Femur (tissue), 1 donor: Measurements from ENCODE around the gene CD68.

Experiments used
- DNase-seq: peaks from one replicate; pipeline ENCODE4 v3.0.0-alpha.2; 2017

CD68 gene

DNA sequence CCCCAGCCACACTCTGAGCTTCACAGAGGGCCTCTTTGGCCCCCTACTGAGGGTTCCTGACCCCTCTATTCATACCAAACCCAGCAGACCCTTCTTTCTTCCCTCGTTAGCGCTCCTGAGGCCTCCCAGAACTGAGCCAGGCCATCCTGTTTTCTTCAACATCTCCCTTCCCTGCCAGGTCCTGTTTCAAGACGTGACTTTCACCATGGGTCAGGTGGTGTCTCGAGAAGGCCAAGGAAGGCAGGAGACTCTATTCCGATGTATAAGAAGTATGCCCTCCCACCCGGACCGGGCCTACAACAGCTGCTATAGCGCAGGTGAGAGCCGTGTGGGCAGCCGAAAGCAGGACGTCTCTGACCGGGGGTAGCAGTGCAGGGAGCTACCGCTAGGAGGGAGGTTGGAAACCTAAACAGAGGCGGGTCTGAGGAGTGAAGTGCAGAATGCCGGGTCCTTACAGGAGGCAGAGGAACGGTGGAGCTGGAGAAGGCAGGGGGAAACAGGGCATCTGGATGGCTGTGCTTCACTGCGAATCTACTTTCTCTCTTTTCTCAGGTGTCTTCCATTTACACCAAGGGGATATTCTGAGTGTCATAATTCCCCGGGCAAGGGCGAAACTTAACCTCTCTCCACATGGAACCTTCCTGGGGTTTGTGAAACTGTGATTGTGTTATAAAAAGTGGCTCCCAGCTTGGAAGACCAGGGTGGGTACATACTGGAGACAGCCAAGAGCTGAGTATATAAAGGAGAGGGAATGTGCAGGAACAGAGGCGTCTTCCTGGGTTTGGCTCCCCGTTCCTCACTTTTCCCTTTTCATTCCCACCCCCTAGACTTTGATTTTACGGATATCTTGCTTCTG is 19.0 kb upstream of the CD68 start:
- peak; percentile 75 for DNase-seq

DNA sequence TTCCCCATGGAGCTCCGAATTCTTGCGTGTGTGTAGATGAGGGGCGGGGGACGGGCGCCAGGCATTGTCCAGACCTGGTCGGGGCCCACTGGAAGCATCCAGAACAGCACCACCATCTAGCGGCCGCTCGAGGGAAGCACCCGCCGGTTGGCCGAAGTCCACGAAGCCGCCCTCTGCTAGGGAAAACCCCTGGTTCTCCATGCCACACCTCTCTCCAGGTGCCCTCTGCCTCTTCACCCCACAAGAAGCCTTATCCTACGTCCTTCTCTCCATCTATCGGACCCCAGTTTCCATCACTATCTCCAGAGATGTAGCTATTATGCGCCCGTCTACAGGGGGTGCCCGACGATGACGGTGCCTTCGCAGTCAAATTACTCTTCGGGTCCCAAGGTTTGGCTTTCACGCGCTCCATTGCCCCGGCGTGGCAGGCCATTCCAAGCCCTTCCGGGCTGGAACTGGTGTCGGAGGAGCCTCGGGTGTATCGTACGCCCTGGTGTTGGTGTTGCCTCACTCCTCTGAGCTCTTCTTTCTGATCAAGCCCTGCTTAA is 18.3 kb upstream of the CD68 start:
- DNase-seq, result peak; percentile 95

- peak; percentile 94 for DNase-seq
Measured at GRCh38 chr17:7561589-7562207, 17.7 kb upstream of the CD68 start, which contains the start of gene SENP3. Gene SENP3 (plus strand): TSS chr17:7561919. CDS start chr17:7563077, 1,158 bp downstream.

GRCh38 chr17:7562208-7562605 is 17.2 kb upstream of the CD68 start:
- no peak for DNase-seq

GRCh38 chr17:7563115-7563869 is 16.1 kb upstream of the CD68 start:
- DNase-seq, result no peak

DNA sequence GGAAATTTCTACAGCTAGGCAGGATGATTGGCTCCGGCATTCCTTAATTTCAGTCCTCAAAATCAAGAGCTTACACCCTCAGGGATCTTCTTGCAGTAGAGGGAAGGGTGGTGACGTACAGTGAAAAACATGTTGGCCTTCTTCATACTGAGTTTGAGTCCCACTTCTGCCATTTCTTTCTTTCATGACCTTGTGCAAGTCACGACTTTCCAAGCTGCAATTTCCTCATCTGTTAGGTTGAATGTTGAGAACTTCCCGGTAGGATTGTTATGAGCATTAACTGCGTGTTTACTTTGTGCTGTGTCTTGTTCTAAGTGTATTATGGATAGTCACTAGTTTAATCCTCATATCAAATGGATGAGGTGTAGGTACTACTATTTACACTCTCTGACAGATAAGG is 9.9 kb upstream of the CD68 start:
- DNase-seq, result no peak

DNA sequence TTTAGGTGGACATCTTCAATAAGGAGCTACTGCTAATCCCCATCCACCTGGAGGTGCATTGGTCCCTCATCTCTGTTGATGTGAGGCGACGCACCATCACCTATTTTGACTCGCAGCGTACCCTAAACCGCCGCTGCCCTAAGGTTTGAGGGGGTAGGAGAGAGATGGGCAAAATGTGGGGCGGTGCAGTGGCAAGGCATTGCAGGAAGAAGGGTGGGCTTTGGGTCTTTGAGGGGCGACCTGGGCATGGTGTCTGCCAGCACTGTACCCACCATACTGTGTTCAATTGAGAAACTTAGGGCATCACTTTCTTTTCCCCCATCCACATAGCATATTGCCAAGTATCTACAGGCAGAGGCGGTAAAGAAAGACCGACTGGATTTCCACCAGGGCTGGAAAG is 9.1 kb upstream of the CD68 start:
- DNase-seq, result no peak

GRCh38 chr17:7572338-7572587 is 7.2 kb upstream of the CD68 start:
- DNase-seq, result no peak

- DNase-seq, result peak; percentile 100
Measured at GRCh38 chr17:7572588-7573323, 6.7 kb upstream of the CD68 start.

DNA sequence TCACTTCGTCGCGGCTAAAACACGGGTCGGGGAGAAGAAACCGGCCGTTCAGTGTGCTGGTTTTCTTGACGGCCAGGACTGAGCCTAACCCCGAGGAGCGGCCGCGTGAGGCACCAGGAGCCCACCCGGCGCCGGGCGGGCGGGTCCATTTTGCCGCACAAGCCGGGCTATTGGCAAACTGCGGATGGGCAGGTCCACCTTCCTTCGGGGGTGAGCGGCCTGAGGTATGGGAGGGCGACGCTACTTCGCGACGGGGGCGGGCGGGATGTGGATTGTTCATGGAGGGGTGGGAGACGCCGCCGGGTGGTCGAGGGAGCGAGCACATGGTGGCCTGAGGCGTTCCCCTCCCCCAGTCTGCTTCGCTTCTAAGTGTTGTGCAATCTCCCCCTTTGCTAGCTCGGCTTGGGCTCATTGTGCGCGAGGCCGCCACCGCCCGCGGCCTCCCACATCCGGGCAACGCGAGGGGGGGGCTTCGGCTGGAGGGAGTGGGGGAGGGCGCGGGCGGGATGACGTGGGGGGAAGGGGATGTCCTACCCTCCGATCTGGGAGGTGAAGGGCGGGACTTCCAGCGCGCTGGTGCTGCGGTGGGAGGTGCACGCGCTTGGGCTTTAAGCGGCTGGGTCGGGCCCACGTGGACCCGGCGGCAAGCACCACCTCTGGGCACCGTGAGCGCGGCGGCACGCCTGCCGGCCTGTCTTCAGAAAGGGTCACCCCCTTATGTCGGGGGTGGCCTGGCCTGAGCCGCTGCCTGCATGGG is 5.9 kb upstream of the CD68 start:
- peak; percentile 95 for DNase-seq

DNA sequence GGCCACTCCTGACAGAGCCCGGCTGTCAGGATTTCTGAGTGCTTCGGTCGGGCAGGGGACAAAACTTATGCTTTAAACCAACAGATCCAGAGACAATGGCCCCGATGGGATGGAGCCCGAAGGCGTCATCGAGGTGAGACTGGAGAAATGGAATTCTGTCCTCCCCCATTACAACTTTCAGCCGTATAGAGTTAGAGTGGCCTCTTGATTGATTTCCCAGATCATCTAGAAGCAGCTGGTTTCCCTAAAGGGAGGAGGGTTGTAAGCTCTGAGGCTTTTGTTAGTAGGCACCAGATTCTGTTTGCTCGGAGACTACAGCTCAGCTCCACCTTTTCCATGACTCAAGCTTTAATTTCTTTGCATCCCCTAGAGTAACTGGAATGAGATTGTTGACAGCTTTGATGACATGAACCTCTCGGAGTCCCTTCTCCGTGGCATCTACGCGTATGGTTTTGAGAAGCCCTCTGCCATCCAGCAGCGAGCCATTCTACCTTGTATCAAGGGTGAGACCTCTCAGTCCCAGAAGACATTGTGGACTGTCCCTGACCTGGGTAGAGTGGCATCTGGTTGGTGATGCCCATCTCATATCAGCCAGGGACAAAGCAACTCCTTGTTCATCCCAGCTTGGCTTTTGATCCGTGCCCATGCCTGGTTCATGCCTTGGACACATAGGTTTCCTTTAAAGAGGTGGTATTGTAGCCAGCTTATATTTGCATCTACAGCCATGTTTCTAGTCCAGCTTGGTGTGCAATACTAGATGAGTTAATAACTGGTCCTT is 5.1 kb upstream of the CD68 start:
- DNase-seq, result no peak

- no peak for DNase-seq
Measured at GRCh38 chr17:7575481-7575883, 4.0 kb upstream of the CD68 start.

- DNase-seq, result no peak
Measured at GRCh38 chr17:7575959-7576358, 3.5 kb upstream of the CD68 start.

DNA sequence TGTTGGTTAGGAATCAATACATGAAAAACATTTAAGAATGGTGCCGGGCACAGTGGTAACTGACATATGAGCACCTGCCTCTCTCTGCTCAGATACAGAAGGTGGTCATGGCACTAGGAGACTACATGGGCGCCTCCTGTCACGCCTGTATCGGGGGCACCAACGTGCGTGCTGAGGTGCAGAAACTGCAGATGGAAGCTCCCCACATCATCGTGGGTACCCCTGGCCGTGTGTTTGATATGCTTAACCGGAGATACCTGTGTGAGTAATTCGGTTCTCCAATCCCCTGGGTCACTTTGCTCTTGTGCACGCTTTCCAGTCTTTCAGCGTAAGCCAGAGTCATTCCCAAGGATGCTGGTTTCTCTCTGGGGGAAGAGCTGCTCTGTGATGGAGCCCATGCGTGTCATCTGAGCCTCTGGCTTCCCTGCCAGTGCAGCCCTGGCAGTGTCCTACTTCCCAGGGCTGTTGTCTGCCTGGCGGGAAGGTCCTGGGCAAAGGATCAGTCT is 3.0 kb upstream of the CD68 start:
- DNase-seq, result no peak

DNA sequence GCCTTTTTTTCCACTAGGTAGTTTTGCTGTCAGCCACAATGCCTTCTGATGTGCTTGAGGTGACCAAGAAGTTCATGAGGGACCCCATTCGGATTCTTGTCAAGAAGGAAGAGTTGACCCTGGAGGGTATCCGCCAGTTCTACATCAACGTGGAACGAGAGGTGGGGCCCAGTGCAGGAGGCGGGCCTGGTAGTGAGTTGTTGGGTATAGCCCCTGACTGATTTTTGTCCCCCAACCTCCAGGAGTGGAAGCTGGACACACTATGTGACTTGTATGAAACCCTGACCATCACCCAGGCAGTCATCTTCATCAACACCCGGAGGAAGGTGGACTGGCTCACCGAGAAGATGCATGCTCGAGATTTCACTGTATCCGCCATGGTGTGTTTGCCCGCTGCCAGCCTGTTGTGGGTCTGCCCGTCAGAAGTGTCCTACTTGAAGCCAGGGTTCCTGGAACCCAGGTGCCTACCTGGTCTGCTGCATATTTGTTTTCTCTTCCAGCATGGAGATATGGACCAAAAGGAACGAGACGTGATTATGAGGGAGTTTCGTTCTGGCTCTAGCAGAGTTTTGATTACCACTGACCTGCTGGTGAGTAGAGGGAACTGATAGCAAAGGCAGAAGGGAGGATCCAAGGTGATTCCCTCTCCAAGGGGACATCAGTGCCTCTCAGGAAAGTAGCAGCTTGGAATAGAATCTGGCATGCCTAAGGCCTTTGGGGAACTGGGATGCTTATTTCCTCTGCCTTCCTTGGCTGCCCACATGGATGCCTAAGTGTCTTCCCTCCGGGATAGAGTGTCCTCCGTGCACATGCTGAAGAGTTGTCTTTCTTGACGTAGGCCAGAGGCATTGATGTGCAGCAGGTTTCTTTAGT is 1.9 kb upstream of the CD68 start:
- DNase-seq, result no peak

- DNase-seq, result no peak
Measured at GRCh38 chr17:7579834-7580603, 581 bp downstream of the CD68 start.

- DNase-seq, result no peak
Measured at GRCh38 chr17:7580604-7581575, 1.5 kb downstream of the CD68 start.
